ENCODE data around the gene PPWD1.

PPWD1 gene

DNA sequence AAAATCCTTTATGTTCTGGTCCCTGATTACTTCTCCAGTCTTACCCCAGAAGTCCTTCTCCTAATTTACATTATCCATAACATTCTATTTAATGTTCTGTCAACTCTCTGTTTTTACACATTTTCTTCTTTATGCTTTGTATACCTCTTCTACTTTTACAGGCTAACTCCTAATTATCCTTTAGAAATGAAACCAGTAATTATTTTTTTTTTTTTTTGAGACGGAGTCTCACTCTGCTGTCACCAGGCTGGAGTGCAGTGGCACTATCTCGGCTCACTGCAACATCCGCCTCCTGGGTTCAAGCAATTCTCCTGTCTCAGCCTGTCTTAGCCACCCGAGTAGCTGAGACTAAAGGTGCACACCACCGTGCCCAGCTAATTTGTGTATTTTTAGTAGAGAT is 9.2 kb upstream of the PPWD1 start:
- Histone ChIP-seq H2BK12ac (ENCODE audit: low read length in 2 of 2) (no peak overlapping the region), H4K8ac (ENCODE audit: low read length) (peak overlapping the region; percentile 54), H3K4me3 (ENCODE audit: insufficient read depth in 1 of 2, low read depth in 1 of 2, low read length in 2 of 2) (no peak overlapping the region), H3K27ac (ENCODE audit: low read length, poor library complexity, severe bottlenecking) (no peak overlapping the region), H2BK120ac (ENCODE audit: low read depth, low read length) (no peak overlapping the region), H3K79me1 (replicated peaks; ENCODE audit: low read length, poor library complexity, severe bottlenecking) (peaks cover 4% of the 10 kb centered on the region), H3K18ac (ENCODE audit: low read depth in 1 of 2, low read length in 2 of 2) (no peak overlapping the region), H3K27me3 (ENCODE audit: control insufficient read depth in 1 of 2, insufficient read depth in 1 of 2, low read length in 2 of 2) (no peaks in the 10 kb centered on the region), H4K91ac (ENCODE audit: low read length) (no peak overlapping the region), H3K9ac (ENCODE audit: low read length) (no peak overlapping the region), H3K14ac (ENCODE audit: low read length in 2 of 2) (no peak overlapping the region), H2BK15ac (ENCODE audit: low read depth, poor library complexity, severe bottlenecking) (no peak overlapping the region), H3K4me1 (ENCODE audit: control insufficient read depth, insufficient read depth, low read depth, low read length) (no peaks in the 10 kb centered on the region), H2AK5ac (ENCODE audit: low read length, severe bottlenecking) (no peak overlapping the region), H2AFZ (ENCODE audit: low read depth, low read length) (no peak overlapping the region), H3K9me3 (ENCODE audit: control insufficient read depth, low read length) (no peaks in the 10 kb centered on the region), H3K23ac (ENCODE audit: low read length in 2 of 2) (no peak overlapping the region), H3K4me2 (ENCODE audit: low read length, poor library complexity, severe bottlenecking) (no peak overlapping the region), H3K4ac (ENCODE audit: low read depth in 1 of 2, low read length in 2 of 2) (no peak overlapping the region), H3K36me3 (ENCODE audit: control insufficient read depth in 1 of 2, insufficient read depth in 2 of 2, low read depth in 1 of 2, low read length in 2 of 2) (peaks cover 0 to 17% of the 10 kb centered on the region in 2 experiments), H2BK5ac (ENCODE audit: low read depth, low read length, poor library complexity, severe bottlenecking) (no peak overlapping the region)
- 84% methylated on average over 5 of the region's 5 CpGs for WGBS
- no peak for DNase-seq

DNA sequence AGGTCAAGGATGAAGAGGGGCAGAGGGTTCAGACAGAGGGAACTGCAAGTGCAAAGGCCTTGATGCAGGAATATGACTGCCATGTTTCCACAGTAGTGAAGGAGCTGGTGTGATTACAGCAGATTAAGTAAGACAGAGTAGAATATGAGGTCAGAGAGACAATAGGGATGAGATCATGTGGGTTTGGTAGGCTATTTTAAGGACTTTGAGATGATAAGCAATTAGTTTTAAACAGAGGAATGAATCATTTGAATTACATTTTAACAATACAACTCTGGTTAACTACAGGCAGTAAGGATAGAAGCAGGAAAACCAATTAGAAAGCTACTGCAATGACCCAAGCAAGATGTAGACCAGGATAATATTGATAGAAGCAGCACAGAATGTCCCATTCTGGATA is 7.8 kb upstream of the PPWD1 start:
- Histone ChIP-seq H3K27ac (ENCODE audit: low read length, poor library complexity, severe bottlenecking) (no peak overlapping the region), H2BK5ac (ENCODE audit: low read depth, low read length, poor library complexity, severe bottlenecking) (no peak overlapping the region), H2AK5ac (ENCODE audit: low read length, severe bottlenecking) (no peak overlapping the region), H3K9me3 (ENCODE audit: control insufficient read depth, low read length) (no peaks in the 10 kb centered on the region), H3K4me3 (ENCODE audit: insufficient read depth in 1 of 2, low read depth in 1 of 2, low read length in 2 of 2) (no peak overlapping the region), H3K27me3 (ENCODE audit: control insufficient read depth in 1 of 2, insufficient read depth in 1 of 2, low read length in 2 of 2) (no peaks in the 10 kb centered on the region), H3K4ac (ENCODE audit: low read depth in 1 of 2, low read length in 2 of 2) (no peak overlapping the region), H3K18ac (ENCODE audit: low read depth in 1 of 2, low read length in 2 of 2) (no peak overlapping the region), H4K8ac (ENCODE audit: low read length) (no peak overlapping the region), H3K79me1 (replicated peaks; ENCODE audit: low read length, poor library complexity, severe bottlenecking) (peaks cover 3% of the 10 kb centered on the region), H4K91ac (ENCODE audit: low read length) (no peak overlapping the region), H2BK12ac (ENCODE audit: low read length in 2 of 2) (no peak overlapping the region), H2BK15ac (ENCODE audit: low read depth, poor library complexity, severe bottlenecking) (no peak overlapping the region), H3K9ac (ENCODE audit: low read length) (no peak overlapping the region), H3K14ac (ENCODE audit: low read length in 2 of 2) (no peak overlapping the region), H2AFZ (ENCODE audit: low read depth, low read length) (no peak overlapping the region), H3K4me1 (ENCODE audit: control insufficient read depth, insufficient read depth, low read depth, low read length) (no peaks in the 10 kb centered on the region), H3K4me2 (ENCODE audit: low read length, poor library complexity, severe bottlenecking) (no peak overlapping the region), H3K23ac (ENCODE audit: low read length in 2 of 2) (no peak overlapping the region), H2BK120ac (ENCODE audit: low read depth, low read length) (no peak overlapping the region), H3K36me3 (ENCODE audit: control insufficient read depth in 1 of 2, insufficient read depth in 2 of 2, low read depth in 1 of 2, low read length in 2 of 2) (peaks cover 0 to 14% of the 10 kb centered on the region in 2 experiments)
- DNase-seq, result peak; percentile 8

DNA sequence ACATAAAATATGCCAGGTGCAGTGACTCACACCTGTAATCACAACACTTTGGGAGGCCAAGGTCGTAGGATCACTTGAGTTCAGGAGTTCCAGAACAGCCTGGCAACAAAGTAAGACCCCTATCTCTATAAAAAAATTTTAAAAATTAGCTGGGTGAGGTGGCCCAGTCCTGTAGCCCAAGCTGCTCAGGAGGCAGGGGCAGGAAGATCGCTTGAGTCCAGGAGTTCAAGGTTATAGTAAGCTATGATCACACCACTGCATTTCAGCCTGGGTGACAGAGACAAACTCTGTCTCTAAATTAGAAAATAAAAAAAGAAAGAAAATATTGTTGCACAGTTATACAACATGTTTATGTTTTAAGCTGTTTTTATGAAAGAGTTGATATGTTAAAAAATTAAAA is 6.9 kb upstream of the PPWD1 start:
- H2AFZ ChIP-seq (ENCODE audit: low read depth, low read length), result no peak overlapping the region
- no peak for DNase-seq
- H3K27me3 ChIP-seq (ENCODE audit: control insufficient read depth in 1 of 2, insufficient read depth in 1 of 2, low read length in 2 of 2), result no peaks in the 10 kb centered on the region
- H2AK5ac ChIP-seq (ENCODE audit: low read length, severe bottlenecking), result no peak overlapping the region
- H4K91ac ChIP-seq (ENCODE audit: low read length), result no peak overlapping the region
- H2BK12ac ChIP-seq (ENCODE audit: low read length in 2 of 2), result no peak overlapping the region
- H4K8ac ChIP-seq (ENCODE audit: low read length), result no peak overlapping the region
- peaks cover 3% of the 10 kb centered on the region for H3K79me1 ChIP-seq (replicated peaks; ENCODE audit: low read length, poor library complexity, severe bottlenecking)
- no peak overlapping the region for H3K23ac ChIP-seq (ENCODE audit: low read length in 2 of 2)
- no peak overlapping the region for H2BK5ac ChIP-seq (ENCODE audit: low read depth, low read length, poor library complexity, severe bottlenecking)
- H3K36me3 ChIP-seq (ENCODE audit: control insufficient read depth in 1 of 2, insufficient read depth in 2 of 2, low read depth in 1 of 2, low read length in 2 of 2), result peaks cover 0 to 10% of the 10 kb centered on the region in 2 experiments
- H3K14ac ChIP-seq (ENCODE audit: low read length in 2 of 2), result no peak overlapping the region
- 100% methylated on average over 2 of the region's 2 CpGs for WGBS
- H3K18ac ChIP-seq (ENCODE audit: low read depth in 1 of 2, low read length in 2 of 2), result no peak overlapping the region
- no peak overlapping the region for H2BK120ac ChIP-seq (ENCODE audit: low read depth, low read length)
- no peaks in the 10 kb centered on the region for H3K4me1 ChIP-seq (ENCODE audit: control insufficient read depth, insufficient read depth, low read depth, low read length)
- no peak overlapping the region for H3K27ac ChIP-seq (ENCODE audit: low read length, poor library complexity, severe bottlenecking)
- H3K4me3 ChIP-seq (ENCODE audit: insufficient read depth in 1 of 2, low read depth in 1 of 2, low read length in 2 of 2), result no peak overlapping the region
- H3K9ac ChIP-seq (ENCODE audit: low read length), result no peak overlapping the region
- H3K4ac ChIP-seq (ENCODE audit: low read depth in 1 of 2, low read length in 2 of 2), result no peak overlapping the region
- no peaks in the 10 kb centered on the region for H3K9me3 ChIP-seq (ENCODE audit: control insufficient read depth, low read length)
- no peak overlapping the region for H2BK15ac ChIP-seq (ENCODE audit: low read depth, poor library complexity, severe bottlenecking)
- H3K4me2 ChIP-seq (ENCODE audit: low read length, poor library complexity, severe bottlenecking), result no peak overlapping the region

DNA sequence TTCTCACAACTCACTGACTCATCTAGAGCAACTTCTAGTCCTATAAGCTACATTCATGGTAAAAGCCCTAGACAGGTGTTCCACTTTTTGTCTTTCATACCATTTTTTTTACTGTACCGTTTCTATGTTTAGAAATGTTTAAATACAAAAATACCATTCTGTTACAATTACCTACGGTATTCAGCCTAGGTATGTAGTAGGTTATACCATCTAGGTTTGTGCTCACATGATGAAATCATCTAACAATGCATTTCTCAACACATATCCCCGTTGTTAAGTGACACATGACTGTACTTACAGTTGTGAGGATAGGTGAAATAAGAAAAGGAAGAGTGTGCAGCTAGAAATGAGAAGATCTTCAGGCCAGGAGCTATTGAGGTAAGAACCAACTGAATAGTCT is 6.4 kb upstream of the PPWD1 start:
- no peak overlapping the region for H3K4me3 ChIP-seq (ENCODE audit: insufficient read depth in 1 of 2, low read depth in 1 of 2, low read length in 2 of 2)
- H3K14ac ChIP-seq (ENCODE audit: low read length in 2 of 2), result no peak overlapping the region
- no peak overlapping the region for H3K23ac ChIP-seq (ENCODE audit: low read length in 2 of 2)
- H3K18ac ChIP-seq (ENCODE audit: low read depth in 1 of 2, low read length in 2 of 2), result no peak overlapping the region
- no peak overlapping the region for H2BK12ac ChIP-seq (ENCODE audit: low read length in 2 of 2)
- no peak overlapping the region for H3K4me2 ChIP-seq (ENCODE audit: low read length, poor library complexity, severe bottlenecking)
- H3K36me3 ChIP-seq (ENCODE audit: control insufficient read depth in 1 of 2, insufficient read depth in 2 of 2, low read depth in 1 of 2, low read length in 2 of 2), result peaks cover 0 to 10% of the 10 kb centered on the region in 2 experiments
- H2AK5ac ChIP-seq (ENCODE audit: low read length, severe bottlenecking), result no peak overlapping the region
- no peak overlapping the region for H3K27ac ChIP-seq (ENCODE audit: low read length, poor library complexity, severe bottlenecking)
- H3K4ac ChIP-seq (ENCODE audit: low read depth in 1 of 2, low read length in 2 of 2), result no peak overlapping the region
- DNase-seq, result no peak
- H2BK5ac ChIP-seq (ENCODE audit: low read depth, low read length, poor library complexity, severe bottlenecking), result no peak overlapping the region
- H3K79me1 ChIP-seq (replicated peaks; ENCODE audit: low read length, poor library complexity, severe bottlenecking), result peaks cover 5% of the 10 kb centered on the region
- no peak overlapping the region for H4K8ac ChIP-seq (ENCODE audit: low read length)
- H2BK120ac ChIP-seq (ENCODE audit: low read depth, low read length), result no peak overlapping the region
- no peak overlapping the region for H4K91ac ChIP-seq (ENCODE audit: low read length)
- no peaks in the 10 kb centered on the region for H3K9me3 ChIP-seq (ENCODE audit: control insufficient read depth, low read length)
- H3K9ac ChIP-seq (ENCODE audit: low read length), result no peak overlapping the region
- no peaks in the 10 kb centered on the region for H3K4me1 ChIP-seq (ENCODE audit: control insufficient read depth, insufficient read depth, low read depth, low read length)
- H2AFZ ChIP-seq (ENCODE audit: low read depth, low read length), result no peak overlapping the region
- H3K27me3 ChIP-seq (ENCODE audit: control insufficient read depth in 1 of 2, insufficient read depth in 1 of 2, low read length in 2 of 2), result no peaks in the 10 kb centered on the region
- WGBS, result 100% methylated on average over 1 of the region's 3 CpGs
- no peak overlapping the region for H2BK15ac ChIP-seq (ENCODE audit: low read depth, poor library complexity, severe bottlenecking)
